ENCODE data around the gene RNF213.

The RNF213 gene

DNA sequence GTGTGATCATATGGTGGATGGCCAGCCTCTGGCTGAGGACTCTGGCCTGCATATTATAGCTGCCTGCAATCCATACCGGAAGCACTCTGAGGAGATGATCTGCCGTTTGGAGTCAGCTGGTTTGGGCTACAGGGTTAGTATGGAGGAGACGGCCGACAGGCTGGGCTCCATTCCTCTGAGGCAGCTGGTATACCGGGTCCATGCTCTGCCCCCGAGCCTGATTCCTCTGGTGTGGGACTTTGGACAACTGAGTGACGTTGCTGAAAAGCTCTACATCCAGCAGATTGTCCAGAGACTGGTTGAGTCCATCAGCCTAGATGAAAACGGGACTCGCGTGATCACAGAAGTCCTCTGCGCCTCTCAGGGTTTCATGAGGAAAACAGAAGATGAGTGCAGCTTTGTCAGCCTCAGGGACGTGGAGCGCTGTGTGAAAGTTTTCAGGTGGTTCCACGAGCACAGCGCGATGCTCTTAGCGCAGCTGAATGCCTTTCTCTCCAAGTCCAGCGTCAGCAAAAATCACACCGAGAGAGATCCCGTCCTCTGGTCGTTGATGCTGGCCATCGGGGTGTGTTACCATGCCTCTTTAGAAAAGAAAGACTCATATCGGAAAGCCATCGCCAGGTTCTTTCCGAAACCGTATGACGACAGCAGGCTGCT lies 85.3 kb downstream of the RNF213 start:
- TF ChIP-seq, protein P1, sequence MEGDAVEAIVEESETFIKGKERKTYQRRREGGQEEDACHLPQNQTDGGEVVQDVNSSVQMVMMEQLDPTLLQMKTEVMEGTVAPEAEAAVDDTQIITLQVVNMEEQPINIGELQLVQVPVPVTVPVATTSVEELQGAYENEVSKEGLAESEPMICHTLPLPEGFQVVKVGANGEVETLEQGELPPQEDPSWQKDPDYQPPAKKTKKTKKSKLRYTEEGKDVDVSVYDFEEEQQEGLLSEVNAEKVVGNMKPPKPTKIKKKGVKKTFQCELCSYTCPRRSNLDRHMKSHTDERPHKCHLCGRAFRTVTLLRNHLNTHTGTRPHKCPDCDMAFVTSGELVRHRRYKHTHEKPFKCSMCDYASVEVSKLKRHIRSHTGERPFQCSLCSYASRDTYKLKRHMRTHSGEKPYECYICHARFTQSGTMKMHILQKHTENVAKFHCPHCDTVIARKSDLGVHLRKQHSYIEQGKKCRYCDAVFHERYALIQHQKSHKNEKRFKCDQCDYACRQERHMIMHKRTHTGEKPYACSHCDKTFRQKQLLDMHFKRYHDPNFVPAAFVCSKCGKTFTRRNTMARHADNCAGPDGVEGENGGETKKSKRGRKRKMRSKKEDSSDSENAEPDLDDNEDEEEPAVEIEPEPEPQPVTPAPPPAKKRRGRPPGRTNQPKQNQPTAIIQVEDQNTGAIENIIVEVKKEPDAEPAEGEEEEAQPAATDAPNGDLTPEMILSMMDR (IDR thresholded peaks at IDR 0.05): no peak

DNA sequence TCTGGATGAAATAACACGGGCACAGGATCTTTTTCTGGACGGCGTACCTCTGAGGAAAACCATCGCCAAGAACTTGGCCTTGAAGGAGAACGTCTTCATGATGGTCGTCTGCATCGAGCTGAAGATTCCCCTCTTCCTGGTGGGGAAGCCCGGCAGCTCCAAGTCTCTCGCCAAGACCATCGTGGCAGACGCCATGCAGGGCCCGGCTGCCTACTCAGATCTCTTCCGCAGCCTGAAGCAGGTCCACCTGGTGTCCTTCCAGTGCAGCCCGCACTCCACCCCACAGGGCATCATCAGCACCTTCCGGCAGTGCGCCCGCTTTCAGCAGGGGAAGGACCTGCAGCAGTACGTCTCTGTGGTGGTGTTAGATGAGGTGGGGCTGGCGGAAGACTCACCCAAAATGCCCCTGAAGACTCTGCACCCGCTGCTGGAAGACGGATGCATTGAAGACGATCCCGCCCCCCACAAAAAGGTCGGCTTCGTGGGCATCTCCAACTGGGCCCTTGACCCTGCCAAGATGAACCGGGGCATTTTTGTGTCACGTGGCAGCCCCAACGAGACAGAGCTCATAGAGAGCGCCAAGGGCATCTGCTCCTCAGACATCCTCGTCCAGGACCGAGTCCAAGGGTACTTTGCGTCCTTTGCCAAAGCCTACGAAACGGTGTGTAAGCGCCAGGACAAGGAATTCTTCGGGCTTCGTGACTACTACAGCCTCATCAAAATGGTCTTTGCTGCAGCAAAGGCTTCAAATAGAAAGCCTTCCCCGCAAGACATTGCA lies 86.0 kb downstream of the RNF213 start:
- TF ChIP-seq, protein P1 (IDR thresholded peaks at IDR 0.05): no peak

DNA sequence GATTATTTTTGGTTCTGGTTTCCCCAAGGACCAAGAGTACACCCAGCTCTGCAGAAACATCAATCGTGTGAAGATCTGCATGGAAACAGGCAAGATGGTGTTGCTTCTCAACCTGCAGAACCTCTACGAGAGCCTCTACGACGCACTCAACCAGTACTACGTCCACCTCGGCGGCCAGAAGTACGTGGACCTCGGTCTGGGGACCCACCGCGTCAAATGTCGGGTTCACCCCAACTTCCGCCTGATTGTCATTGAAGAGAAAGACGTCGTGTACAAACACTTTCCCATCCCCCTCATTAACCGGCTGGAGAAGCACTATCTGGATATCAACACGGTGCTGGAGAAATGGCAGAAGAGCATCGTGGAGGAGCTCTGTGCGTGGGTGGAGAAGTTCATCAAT lies 86.9 kb downstream of the RNF213 start:
- TF ChIP-seq, protein P1 (IDR thresholded peaks at IDR 0.05): no peak

DNA sequence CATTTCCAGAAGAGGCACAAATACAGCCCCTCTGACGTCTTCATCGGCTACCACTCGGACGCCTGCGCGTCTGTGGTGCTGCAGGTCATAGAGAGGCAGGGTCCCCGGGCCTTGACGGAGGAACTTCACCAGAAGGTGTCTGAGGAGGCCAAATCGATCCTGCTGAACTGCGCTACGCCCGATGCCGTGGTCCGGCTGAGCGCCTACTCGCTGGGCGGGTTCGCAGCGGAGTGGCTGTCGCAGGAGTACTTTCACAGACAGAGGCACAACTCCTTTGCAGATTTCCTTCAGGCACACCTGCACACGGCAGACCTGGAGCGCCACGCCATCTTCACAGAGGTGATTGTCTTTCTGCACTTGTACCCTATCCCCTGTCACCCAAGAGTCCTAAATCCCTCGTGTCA lies 87.3 kb downstream of the RNF213 start:
- TF ChIP-seq, protein P1 (IDR thresholded peaks at IDR 0.05): no peak

DNA sequence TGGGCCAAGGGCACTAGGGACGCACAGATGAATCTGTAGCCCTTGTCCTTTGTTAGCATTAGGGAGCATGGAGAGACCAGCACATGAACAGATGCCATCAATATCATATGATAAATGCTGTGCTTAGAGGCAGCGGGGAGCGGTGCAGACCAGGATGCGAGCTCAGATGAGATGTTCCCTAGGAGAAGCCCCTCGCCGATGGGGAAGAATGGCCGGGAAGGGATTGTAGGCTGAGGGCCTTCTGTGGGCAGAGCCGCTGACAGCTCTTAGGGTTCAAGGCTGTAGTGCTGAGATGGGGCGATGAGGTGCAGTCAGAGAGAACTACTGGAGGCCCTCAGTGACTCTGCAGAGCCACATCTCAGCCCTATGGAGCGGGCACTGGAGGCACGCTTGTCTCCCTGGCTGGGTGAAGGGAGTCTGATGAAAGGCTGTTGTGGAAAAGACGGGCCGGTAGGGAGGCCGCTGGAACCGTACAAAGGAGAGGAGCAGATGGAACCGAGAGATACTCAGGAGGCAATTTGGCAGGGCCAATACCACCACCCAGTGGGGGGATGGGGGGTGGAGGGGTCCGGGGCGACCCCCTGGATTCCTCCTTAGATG lies 88.0 kb downstream of the RNF213 start:
- TF ChIP-seq, protein P1 (IDR thresholded peaks at IDR 0.05): no peak

DNA sequence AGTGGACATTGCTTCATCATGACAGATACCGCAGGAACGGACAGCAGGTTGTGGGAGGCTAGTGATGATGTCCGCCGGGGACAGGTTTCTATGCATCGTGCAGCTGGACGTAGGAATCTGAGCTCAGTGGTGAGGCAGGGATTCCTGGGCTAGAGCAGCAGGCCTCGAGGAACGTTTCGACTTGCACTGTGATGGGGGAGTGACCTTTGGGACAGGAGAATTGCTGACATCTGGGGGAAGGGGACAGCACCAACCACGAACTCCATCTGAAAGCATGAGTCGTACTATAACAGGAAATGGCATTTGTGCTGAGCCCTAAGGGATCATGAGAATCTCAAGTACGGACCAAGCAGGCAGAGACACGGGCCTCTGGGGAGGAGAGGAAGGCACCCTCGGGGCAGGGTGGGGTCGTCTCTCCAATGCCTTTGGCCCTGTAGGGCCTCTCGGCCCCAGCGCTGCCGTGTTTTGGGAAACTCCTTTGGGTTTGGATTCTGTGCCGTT lies 88.5 kb downstream of the RNF213 start:
- TF ChIP-seq, protein P1 (IDR thresholded peaks at IDR 0.05): no peak

DNA sequence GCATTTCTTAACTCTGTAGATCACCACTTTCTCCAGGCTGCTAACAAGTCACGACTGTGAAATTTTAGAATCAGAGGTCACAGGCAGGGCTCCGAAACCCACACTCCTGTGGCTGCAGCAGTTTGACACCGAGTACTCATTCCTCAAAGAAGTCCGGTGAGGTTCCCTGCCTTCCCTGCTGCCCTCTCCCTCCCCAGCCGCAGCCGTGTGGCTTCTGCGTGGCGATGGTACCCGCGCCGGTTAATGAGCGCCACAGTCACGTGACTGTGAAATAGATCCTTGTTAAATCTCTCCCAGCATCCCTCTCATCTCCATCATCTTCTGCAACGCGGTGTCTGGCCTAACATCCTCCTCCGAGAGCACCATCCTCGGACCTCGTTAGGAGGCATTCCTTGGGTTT lies 89.1 kb downstream of the RNF213 start:
- TF ChIP-seq, protein P1 (IDR thresholded peaks at IDR 0.05): no peak
